Measurements from ENCODE around the gene TRIM9.

DNA sequence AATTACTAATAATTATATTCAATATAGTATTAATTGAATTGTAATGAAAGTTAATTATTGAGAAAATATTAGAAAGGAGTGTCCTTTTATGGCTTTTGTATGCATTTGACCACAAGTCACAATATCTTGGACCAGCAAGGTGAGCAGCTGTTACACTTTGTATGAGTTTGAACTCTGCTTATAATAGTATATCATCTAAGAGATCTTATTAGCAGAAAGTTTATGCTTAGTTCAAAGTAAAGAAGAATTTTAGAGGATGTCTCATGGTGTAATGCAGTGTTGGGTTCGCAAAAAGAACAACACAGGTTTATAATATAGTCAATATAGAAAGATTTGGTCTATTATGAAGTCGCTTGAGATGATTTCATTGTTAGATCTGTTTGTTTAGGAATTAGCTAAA lies 2.0 kb upstream of the TRIM9 start:
- TF ChIP-seq, protein P1, sequence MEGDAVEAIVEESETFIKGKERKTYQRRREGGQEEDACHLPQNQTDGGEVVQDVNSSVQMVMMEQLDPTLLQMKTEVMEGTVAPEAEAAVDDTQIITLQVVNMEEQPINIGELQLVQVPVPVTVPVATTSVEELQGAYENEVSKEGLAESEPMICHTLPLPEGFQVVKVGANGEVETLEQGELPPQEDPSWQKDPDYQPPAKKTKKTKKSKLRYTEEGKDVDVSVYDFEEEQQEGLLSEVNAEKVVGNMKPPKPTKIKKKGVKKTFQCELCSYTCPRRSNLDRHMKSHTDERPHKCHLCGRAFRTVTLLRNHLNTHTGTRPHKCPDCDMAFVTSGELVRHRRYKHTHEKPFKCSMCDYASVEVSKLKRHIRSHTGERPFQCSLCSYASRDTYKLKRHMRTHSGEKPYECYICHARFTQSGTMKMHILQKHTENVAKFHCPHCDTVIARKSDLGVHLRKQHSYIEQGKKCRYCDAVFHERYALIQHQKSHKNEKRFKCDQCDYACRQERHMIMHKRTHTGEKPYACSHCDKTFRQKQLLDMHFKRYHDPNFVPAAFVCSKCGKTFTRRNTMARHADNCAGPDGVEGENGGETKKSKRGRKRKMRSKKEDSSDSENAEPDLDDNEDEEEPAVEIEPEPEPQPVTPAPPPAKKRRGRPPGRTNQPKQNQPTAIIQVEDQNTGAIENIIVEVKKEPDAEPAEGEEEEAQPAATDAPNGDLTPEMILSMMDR (IDR thresholded peaks at IDR 0.05) = no peak
- TF ChIP-seq SIN3A (IDR thresholded peaks at IDR 0.05; ENCODE audit: borderline replicate concordance, insufficient read depth, low read depth, low read length) = no peak

All from Panc1 (cell line).